Uterus (tissue), 4 donors: ENCODE results near the gene ENO4. TPM values are rescaled to one million over a fixed set of nuclear protein-coding genes. Genes with fewer than 3 reads are reported as not detected.

Source experiments
- DNase-seq, 2 donors: peaks; one replicate each; pipeline ENCODE4 v3.0.0-alpha.2; 2019 to 2020
- H3K27ac ChIP-seq, 2 donors: fragments of 200-600 bp; sonication (generic); 1 replicate in 1 of 2; 2 replicates in 1 of 2; pipeline ENCODE4 v1.5.1; 2016 to 2018
- H3K27me3 ChIP-seq, 2 donors: fragments of 200-600 bp; sonication (generic); one replicate each; pipeline ENCODE4 v1.5.1; 2018 to 2019; ENCODE audit warnings: control low read depth in 1 of 2
- H3K36me3 ChIP-seq, 2 donors: fragments of 200-600 bp; sonication (generic); one replicate each; pipeline ENCODE4 v1.5.1; 2019; ENCODE audit warnings: control low read depth in 1 of 2
- H3K4me1 ChIP-seq, 2 donors: fragments of 200-600 bp; sonication (generic); one replicate each; pipeline ENCODE4 v1.5.1; 2018 to 2019; ENCODE audit warnings: control low read depth in 1 of 2
- H3K4me3 ChIP-seq, 2 donors: fragments of 200-600 bp; sonication (generic); 1 replicate in 1 of 2; 2 replicates in 1 of 2; pipeline ENCODE4 v1.5.1; 2018 to 2019; ENCODE audit warnings: mild to moderate bottlenecking in 1 of 2
- H3K9me3 ChIP-seq, 2 donors: fragments of 200-600 bp; sonication (generic); one replicate each; pipeline ENCODE4 v1.5.1; 2019; ENCODE audit warnings: control low read depth in 1 of 2
- POLR2A ChIP-seq, 2 donors: fragments of 450-650 bp; IDR thresholded peaks; one replicate each; pipeline ENCODE4 v1.6.1; 2016; ENCODE audit warnings: antibody characterized with exemption in 2 of 2, mild to moderate bottlenecking in 1 of 2, moderate library complexity in 1 of 2
- intact Hi-C: fragments of 100-400 bp; cut with DNase I; formaldehyde crosslinking; loops from one replicate; pipeline ENCODE4 v1.15.1; 2023; ENCODE audit warnings: low total_unique reads
- total RNA-seq, 4 donors: library from RNA; depleted of rRNA in 3 of 4; stranded (reverse); fragments of >200 nt in 3 of 4; gene quantifications; one replicate each; pipeline versions ENCODE4 v1.1.0 to v1.2.4, GENCODE V29; 2014 to 2023
- TF ChIP-seq, protein P1 (sequence below), 4 experiments: fragments of 200-600 bp in 2 of 4; fragments of 450-650 bp in 2 of 4; sonication (generic) in 2 of 4; IDR thresholded peaks; one replicate each; pipeline ENCODE4 v1.5.1; 2016 to 2019; ENCODE audit warnings: antibody characterized with exemption in 4 of 4, mild to moderate bottlenecking in 2 of 4, moderate library complexity in 1 of 4
- donor health status: DM: yes; HTN: yes; CAD: no.

Gene ENO4
- total RNA-seq, 4 donors from 2014 or later: 0.67 to 2.6 (median 2.2) TPM; not detected in 1

DNA sequence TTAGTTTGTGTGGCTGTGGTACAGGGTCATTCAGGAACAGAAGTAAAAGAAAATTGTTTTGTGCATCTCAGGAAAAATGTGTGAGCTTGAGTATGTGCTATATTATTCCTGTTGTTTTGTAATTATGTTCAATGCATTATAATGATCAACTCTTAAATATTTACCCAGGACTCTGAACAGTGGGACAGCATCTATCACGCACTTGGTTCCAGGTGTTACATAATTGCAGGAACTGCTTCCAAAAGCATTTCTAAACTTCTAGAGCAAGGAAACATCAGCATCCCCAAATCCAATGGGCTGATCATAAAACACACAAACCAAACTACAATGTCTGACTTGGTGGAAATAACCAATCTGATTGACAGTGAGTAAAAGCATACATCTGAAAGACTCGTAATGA, 26.6 kb downstream of the ENO4 start:
- TF ChIP-seq, protein P1, sequence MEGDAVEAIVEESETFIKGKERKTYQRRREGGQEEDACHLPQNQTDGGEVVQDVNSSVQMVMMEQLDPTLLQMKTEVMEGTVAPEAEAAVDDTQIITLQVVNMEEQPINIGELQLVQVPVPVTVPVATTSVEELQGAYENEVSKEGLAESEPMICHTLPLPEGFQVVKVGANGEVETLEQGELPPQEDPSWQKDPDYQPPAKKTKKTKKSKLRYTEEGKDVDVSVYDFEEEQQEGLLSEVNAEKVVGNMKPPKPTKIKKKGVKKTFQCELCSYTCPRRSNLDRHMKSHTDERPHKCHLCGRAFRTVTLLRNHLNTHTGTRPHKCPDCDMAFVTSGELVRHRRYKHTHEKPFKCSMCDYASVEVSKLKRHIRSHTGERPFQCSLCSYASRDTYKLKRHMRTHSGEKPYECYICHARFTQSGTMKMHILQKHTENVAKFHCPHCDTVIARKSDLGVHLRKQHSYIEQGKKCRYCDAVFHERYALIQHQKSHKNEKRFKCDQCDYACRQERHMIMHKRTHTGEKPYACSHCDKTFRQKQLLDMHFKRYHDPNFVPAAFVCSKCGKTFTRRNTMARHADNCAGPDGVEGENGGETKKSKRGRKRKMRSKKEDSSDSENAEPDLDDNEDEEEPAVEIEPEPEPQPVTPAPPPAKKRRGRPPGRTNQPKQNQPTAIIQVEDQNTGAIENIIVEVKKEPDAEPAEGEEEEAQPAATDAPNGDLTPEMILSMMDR (IDR thresholded peaks at IDR 0.05): no peak
- no peak for TF ChIP-seq POLR2A (IDR thresholded peaks at IDR 0.05)
- intact Hi-C loops: no loop called here
- DNase-seq: no peak
- no peaks in the 10 kb centered on the region for H3K9me3 ChIP-seq
- no peaks in the 10 kb centered on the region for H3K4me1 ChIP-seq
- H3K27me3 ChIP-seq: no peaks in the 10 kb centered on the region
- H3K27ac ChIP-seq: no peak overlapping the region
- no peak overlapping the region for H3K4me3 ChIP-seq
- H3K36me3 ChIP-seq: no peaks in the 10 kb centered on the region

DNA sequence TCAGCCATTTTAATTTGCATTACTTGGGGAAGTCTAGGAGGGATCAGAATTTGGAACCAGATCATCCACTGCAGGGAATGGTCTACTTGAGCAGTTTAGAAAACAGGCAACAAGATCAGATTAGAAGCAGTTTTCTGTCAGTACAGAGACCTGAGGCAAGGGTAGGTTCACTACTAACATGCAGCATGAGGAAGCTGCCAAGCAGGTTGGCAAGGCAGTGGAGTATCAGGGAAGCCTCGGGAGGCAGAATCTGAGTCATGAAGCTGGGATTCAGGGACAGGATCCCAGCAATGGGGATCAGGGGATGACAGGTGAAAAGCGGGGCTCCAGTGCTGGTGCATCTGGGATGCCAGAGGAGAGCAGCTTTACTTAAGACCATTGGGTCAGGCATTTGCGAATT, 28.1 kb downstream of the ENO4 start:
- no peaks in the 10 kb centered on the region for H3K9me3 ChIP-seq
- H3K4me1 ChIP-seq: no peaks in the 10 kb centered on the region
- DNase-seq: no peak
- no peak for TF ChIP-seq POLR2A (IDR thresholded peaks at IDR 0.05)
- TF ChIP-seq, protein P1 (IDR thresholded peaks at IDR 0.05): no peak
- no peak overlapping the region for H3K4me3 ChIP-seq
- H3K27ac ChIP-seq: no peak overlapping the region
- intact Hi-C loops: no loop called here
- H3K36me3 ChIP-seq: no peaks in the 10 kb centered on the region
- no peaks in the 10 kb centered on the region for H3K27me3 ChIP-seq

DNA sequence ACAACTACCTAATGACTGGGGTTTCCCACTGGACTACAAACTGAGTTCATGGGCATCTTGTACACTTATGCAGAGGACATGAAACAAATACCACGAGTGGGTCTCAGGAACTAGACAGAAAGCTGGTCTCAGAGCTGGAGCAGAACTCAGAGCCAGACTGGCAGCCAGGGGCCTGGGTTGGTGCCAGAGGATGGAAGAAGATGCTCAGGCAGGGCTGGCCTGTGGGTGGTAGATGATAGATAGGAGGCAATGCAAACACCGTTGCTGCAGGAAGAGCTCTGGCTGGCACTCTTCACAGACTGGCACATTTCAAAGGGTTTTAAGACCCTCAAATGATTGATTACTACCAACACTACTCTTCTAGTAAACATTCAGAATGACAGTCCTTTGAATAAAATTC, 28.8 kb downstream of the ENO4 start:
- Histone ChIP-seq H3K27me3 (no peaks in the 10 kb centered on the region), H3K4me1 (no peaks in the 10 kb centered on the region), H3K4me3 (no peak overlapping the region), H3K27ac (no peak overlapping the region), H3K36me3 (no peaks in the 10 kb centered on the region), H3K9me3 (no peaks in the 10 kb centered on the region)
- TF ChIP-seq, protein P1 (IDR thresholded peaks at IDR 0.05): no peak
- intact Hi-C loops: no loop called here
- no peak for DNase-seq

DNA sequence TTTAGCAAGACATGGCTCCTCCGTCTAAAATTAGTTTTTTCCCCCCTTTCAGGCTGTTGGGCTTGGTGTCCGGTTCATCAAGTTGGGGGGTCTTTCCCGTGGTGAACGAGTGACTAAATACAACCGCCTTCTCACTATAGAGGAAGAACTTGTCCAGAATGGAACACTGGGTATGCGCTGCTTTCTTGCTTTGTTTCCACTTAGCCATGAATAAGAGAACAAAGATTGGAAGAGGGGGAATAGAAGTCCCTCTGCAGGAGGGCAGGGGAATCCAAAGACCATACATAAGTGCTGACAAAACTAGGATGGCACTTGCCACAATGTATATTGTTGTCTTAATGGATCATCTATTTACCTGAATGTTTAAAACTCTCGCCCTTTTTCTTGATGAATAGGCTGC, 30.5 kb downstream of the ENO4 start:
- Histone ChIP-seq H3K4me1 (no peaks in the 10 kb centered on the region), H3K27me3 (no peaks in the 10 kb centered on the region), H3K36me3 (no peaks in the 10 kb centered on the region), H3K9me3 (no peaks in the 10 kb centered on the region), H3K4me3 (no peak overlapping the region), H3K27ac (no peak overlapping the region)
- no peak for TF ChIP-seq POLR2A (IDR thresholded peaks at IDR 0.05)
- TF ChIP-seq, protein P1 (IDR thresholded peaks at IDR 0.05): no peak
- intact Hi-C loops: no loop called here
- DNase-seq: no peak

DNA sequence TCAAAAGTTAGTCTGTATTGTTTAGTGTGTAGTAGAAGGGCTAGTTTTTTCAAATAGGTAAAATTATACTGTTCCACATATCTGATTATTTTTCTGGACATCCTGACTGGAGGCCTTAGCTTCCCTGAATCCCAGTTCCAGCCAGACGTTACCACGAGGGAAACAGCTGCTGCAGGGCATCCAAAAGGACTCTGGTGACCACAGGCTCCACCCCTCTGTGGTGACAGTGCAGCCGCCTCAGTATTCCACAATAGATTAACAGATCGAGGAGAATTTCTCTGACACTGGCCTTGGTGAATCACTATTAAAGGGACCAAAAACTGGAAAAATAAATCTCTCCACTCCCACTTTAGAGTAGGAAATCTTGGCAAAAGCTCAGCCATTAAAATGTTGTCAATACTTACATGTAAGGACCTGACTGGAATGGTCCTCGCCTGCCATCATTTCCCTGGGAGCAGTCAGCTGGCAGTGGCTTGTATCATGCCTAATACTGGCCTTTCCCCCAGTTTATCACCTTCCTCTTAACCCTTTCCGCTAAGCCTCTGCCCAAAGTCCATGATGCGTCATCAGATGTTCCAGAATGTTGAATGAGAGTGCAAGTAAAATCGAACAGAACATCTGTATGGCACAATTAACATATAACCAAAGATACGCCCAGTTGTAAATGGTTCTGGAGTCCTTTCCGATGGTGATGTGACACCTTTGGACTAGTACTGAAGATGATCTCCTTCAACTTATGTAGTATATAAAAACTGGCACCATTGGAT, 31.6 kb downstream of the ENO4 start:
- Histone ChIP-seq H3K27ac (no peak overlapping the region), H3K4me3 (no peak overlapping the region), H3K4me1 (no peaks in the 10 kb centered on the region), H3K36me3 (no peaks in the 10 kb centered on the region), H3K9me3 (no peaks in the 10 kb centered on the region), H3K27me3 (no peaks in the 10 kb centered on the region)
- intact Hi-C loops: no loop called here
- no peak for TF ChIP-seq POLR2A (IDR thresholded peaks at IDR 0.05)
- TF ChIP-seq, protein P1 (IDR thresholded peaks at IDR 0.05): no peak
- DNase-seq: no peak
